22Rv1 (cell line): ENCODE data around the gene RP9.
A peak's percentile ranks its signal among the peaks of the same experiment; 100 is the strongest.

ENCODE experiments used
- H3K27ac ChIP-seq: fragments of 450-650 bp; 2 replicates; pipeline ENCODE4 v1.5.1; 2017
- CTCF ChIP-seq: fragments of 450-650 bp; IDR thresholded peaks from 2 replicates; pipeline ENCODE4 v1.5.1; 2017; ENCODE audit warnings: mild to moderate bottlenecking
- ZFX ChIP-seq: fragments of 450-650 bp; IDR thresholded peaks from 2 replicates; pipeline ENCODE4 v1.6.1; 2017; ENCODE audit warnings: antibody characterized with exemption, borderline replicate concordance

RP9 gene

GRCh38 chr7:33127085-33127484 lies 17.9 kb upstream of the RP9 start:
- TF ChIP-seq CTCF: no peak
- no peak for TF ChIP-seq ZFX

GRCh38 chr7:33118383-33118782 lies 9.2 kb upstream of the RP9 start:
- no peak overlapping the region for H3K27ac ChIP-seq
- TF ChIP-seq CTCF: no peak
- no peak for TF ChIP-seq ZFX

More at GRCh38 chr7:33127085-33127484, 17.9 kb upstream of the RP9 start:
- no peak overlapping the region for H3K27ac ChIP-seq

GRCh38 chr7:33114976-33115375 lies 5.8 kb upstream of the RP9 start:
- TF ChIP-seq CTCF: no peak
- TF ChIP-seq ZFX: no peak
- H3K27ac ChIP-seq: no peak overlapping the region

- H3K27ac ChIP-seq: no peak overlapping the region
- TF ChIP-seq ZFX (no peak), CTCF (no peak)
These were observed 2.4 kb upstream of the RP9 start for GRCh38 chr7:33111614-33112013.

GRCh38 chr7:33109758-33110238 lies 594 bp upstream of the RP9 start:
- TF ChIP-seq ZFX (no peak), CTCF (peak; percentile 39; the same call in 1 of the 2 replicates)
- peak overlapping the region; percentile 55 for H3K27ac ChIP-seq

GRCh38 chr7:33108554-33109004 lies 625 bp downstream of the RP9 start:
- peak overlapping the region; percentile 55 for H3K27ac ChIP-seq
- TF ChIP-seq ZFX: no peak
- TF ChIP-seq CTCF: no peak

- no peak for TF ChIP-seq ZFX
- peak; percentile 77 for TF ChIP-seq CTCF
- H3K27ac ChIP-seq: peak overlapping the region; percentile 55; the same call in 1 of the 2 replicates
These were observed 1.8 kb downstream of the RP9 start for GRCh38 chr7:33107136-33108066.
